IPS DF 6.9 (cell line): Measurements from ENCODE around the gene ZNF608.

Source experiments
- DNase-seq: peaks from one replicate; pipeline ENCODE4 v3.0.0-alpha.2; 2013; ENCODE audit warnings: low read depth, low spot score
- H3K27ac ChIP-seq: one replicate; pipeline ENCODE4 v1.5.1; 2013; ENCODE audit warnings: low read length, control low read depth
- H3K27me3 ChIP-seq: 2 replicates; pipeline ENCODE4 v1.6.1; 2013; ENCODE audit warnings: mild to moderate bottlenecking, low read length; ENCODE audit not compliant: control insufficient read depth, insufficient read depth
- H3K36me3 ChIP-seq: 2 replicates; pipeline ENCODE4 v1.6.1; 2013; ENCODE audit warnings: low read length; ENCODE audit not compliant: control insufficient read depth, insufficient read depth
- H3K4me1 ChIP-seq: 2 replicates; pipeline ENCODE4 v1.6.1; 2013; ENCODE audit warnings: low read length; ENCODE audit not compliant: control insufficient read depth, insufficient read depth
- H3K4me3 ChIP-seq: 2 replicates; pipeline ENCODE4 v1.5.1; 2013; ENCODE audit warnings: mild to moderate bottlenecking, low read length
- H3K9me3 ChIP-seq: 2 replicates; pipeline ENCODE4 v1.6.1; 2013; ENCODE audit warnings: low read length, inconsistent platforms; ENCODE audit not compliant: control insufficient read depth, insufficient read depth
- WGBS: extraction: QIAGEN DNeasy Blood & Tissue Kit; methylation state at CpG from one replicate; pipeline ENCODE4 v1.1.7; 2013; ENCODE audit warnings: mixed read lengths, missing lambda C conversion rate; ENCODE audit not compliant: insufficient read length, insufficient coverage; 5-methylcytosine and 5-hydroxymethylcytosine counted together

Gene ZNF608

DNA sequence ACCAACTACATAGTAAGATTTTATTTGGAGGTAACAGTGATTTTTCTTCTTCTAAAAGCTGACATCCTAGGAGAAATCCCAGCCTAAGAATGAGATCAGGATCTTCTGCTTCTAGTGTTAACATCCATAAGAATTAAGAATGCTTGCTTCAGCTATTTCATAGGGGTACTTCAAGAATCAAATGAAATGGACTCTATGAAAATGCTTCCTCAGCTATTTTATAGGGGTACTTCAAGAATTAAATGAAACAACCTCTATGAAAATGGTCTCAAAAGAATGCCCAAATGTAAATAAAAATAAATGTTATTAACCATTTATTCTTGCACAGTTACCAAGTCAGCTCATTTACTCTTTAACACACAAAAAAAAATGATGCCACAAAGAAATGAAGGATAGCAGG lies 31.5 kb downstream of the ZNF608 start:
- DNase-seq: no peak
- Histone ChIP-seq H3K27ac (no peak overlapping the region), H3K36me3 (no peaks in the 10 kb centered on the region), H3K4me3 (no peak overlapping the region), H3K27me3 (no peaks in the 10 kb centered on the region), H3K9me3 (no peaks in the 10 kb centered on the region; the same call in 1 of the 2 replicates), H3K4me1 (no peaks in the 10 kb centered on the region)

DNA sequence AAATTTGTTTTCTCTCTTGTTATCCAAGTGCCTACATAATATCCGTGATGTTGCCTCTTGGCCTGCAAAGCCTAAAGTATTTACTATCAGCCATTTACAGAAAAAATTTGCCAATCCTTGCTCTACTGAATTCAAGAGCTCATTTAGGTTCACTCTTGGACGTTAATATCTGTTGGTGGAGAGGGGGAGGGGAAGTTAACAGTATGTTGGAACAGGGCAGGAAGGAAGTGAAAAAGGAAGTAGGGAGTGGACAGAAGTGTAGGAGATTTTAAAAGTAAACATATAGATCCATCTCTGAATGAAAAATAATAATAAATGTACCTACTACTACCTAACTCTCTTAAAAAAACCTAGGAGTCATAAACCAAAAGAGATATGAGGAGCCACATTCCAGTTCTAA lies 32.8 kb downstream of the ZNF608 start:
- Histone ChIP-seq H3K4me3 (no peak overlapping the region), H3K9me3 (no peaks in the 10 kb centered on the region), H3K4me1 (peaks cover under 1% of the 10 kb centered on the region; the same call in 1 of the 2 replicates), H3K27me3 (no peaks in the 10 kb centered on the region), H3K27ac (no peak overlapping the region), H3K36me3 (no peaks in the 10 kb centered on the region)
- DNase-seq: no peak
- no CpG with 5 or more reads among the region's 2 CpGs for WGBS

DNA sequence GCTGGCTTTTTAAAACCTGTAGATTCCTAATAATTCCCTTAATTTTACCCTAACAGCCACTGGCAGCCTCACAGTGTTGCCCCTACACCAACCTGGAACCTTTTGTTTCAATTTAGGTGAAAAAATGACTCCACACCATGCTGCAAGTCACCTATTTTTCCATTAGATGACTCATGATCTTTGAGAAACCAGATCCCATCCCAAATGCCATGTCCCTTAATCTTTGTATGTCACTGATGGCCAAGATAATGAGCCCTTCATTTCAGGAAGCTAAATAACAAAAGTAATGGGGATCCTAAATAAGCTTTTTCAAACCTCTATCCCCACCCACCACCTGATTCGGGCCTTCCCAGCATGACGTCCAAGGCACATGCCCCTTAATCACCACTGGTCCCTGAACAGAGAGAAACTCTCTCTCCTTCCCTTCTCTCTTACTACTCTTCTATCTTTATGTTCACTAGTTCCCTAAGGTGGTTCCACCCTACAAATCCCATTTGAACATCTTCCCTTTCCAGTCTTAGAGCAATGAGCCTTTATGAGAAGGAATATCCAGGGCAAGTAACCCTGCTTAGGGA lies 33.6 kb downstream of the ZNF608 start:
- no peaks in the 10 kb centered on the region for H3K9me3 ChIP-seq
- H3K36me3 ChIP-seq: no peaks in the 10 kb centered on the region
- no peak overlapping the region for H3K4me3 ChIP-seq
- H3K27me3 ChIP-seq: no peaks in the 10 kb centered on the region
- DNase-seq: no peak
- H3K4me1 ChIP-seq: peaks cover 2% of the 10 kb centered on the region; the same call in 1 of the 2 replicates
- no CpG with 5 or more reads among the region's 2 CpGs for WGBS
- H3K27ac ChIP-seq: no peak overlapping the region

GRCh38 chr5:124708086-124708485 lies 38.4 kb downstream of the ZNF608 start:
- no peak overlapping the region for H3K4me3 ChIP-seq

GRCh38 chr5:124707520-124707919 lies 38.9 kb downstream of the ZNF608 start:
- no peak for DNase-seq
- H3K9me3 ChIP-seq: no peaks in the 10 kb centered on the region
- no peak overlapping the region for H3K4me3 ChIP-seq
- H3K27me3 ChIP-seq: no peaks in the 10 kb centered on the region
- WGBS: no CpG with 5 or more reads among the region's 6 CpGs
- H3K4me1 ChIP-seq: peaks cover 9% of the 10 kb centered on the region
- no peaks in the 10 kb centered on the region for H3K36me3 ChIP-seq
- H3K27ac ChIP-seq: no peak overlapping the region

More at GRCh38 chr5:124708086-124708485, 38.4 kb downstream of the ZNF608 start:
- DNase-seq: no peak
- Histone ChIP-seq H3K27me3 (no peaks in the 10 kb centered on the region), H3K36me3 (no peaks in the 10 kb centered on the region), H3K27ac (no peak overlapping the region), H3K4me1 (peaks cover 9% of the 10 kb centered on the region), H3K9me3 (no peaks in the 10 kb centered on the region)
- no CpG with 5 or more reads among the region's 3 CpGs for WGBS

- no CpG with 5 or more reads among the region's 13 CpGs for WGBS
- Histone ChIP-seq H3K27ac (no peak overlapping the region), H3K4me3 (no peak overlapping the region), H3K9me3 (no peaks in the 10 kb centered on the region), H3K27me3 (no peaks in the 10 kb centered on the region), H3K36me3 (no peaks in the 10 kb centered on the region), H3K4me1 (peaks cover 10% of the 10 kb centered on the region)
- no peak for DNase-seq
Observed at GRCh38 chr5:124706729-124707361, 39.6 kb downstream of the ZNF608 start.

GRCh38 chr5:124706051-124706450 lies 40.4 kb downstream of the ZNF608 start:
- no CpG with 5 or more reads among the region's 4 CpGs for WGBS
- H3K9me3 ChIP-seq: no peaks in the 10 kb centered on the region
- H3K4me3 ChIP-seq: no peak overlapping the region
- DNase-seq: no peak
- H3K27me3 ChIP-seq: no peaks in the 10 kb centered on the region
- no peak overlapping the region for H3K27ac ChIP-seq
- no peaks in the 10 kb centered on the region for H3K36me3 ChIP-seq
- peaks cover 12% of the 10 kb centered on the region for H3K4me1 ChIP-seq

- Histone ChIP-seq H3K27me3 (no peaks in the 10 kb centered on the region), H3K4me1 (peaks cover 13% of the 10 kb centered on the region), H3K9me3 (no peaks in the 10 kb centered on the region), H3K4me3 (no peak overlapping the region), H3K27ac (no peak overlapping the region), H3K36me3 (no peaks in the 10 kb centered on the region)
- no peak for DNase-seq
- no CpG with 5 or more reads among the region's 2 CpGs for WGBS
Observed at GRCh38 chr5:124705577-124705976, 40.9 kb downstream of the ZNF608 start.

DNA sequence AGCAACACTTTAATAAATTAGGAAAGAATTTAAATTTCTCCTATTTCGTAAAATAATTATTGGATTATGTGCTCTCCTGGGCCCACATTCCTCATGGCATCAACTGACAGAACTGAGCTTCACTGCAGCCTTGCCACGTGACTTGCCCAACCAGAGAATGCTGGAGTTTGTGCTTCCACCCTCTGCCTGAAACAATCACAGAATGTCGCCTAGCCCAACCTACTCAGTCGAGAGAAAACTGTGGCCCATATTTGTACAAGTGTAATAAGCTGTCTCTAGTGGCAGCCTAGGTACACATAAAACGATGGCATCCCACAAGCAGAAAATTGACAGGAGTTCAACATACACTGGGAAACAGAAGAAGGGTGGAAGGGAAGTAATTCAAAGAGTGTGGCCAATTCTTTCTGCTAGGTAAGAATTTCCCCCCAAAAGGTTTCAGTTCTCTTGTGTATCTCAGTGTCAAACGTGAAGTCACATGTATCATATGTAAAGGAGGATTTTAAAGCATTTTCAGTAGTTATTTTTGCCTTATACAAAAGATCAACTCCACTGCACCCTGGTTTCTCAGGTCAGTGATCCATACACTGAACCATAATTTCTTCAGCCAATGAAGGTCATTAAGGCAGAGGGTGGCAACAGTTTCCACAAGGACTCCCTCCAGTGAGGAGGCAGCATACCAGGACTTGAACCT lies 41.7 kb downstream of the ZNF608 start:
- H3K4me3 ChIP-seq: no peak overlapping the region
- DNase-seq: no peak

DNA sequence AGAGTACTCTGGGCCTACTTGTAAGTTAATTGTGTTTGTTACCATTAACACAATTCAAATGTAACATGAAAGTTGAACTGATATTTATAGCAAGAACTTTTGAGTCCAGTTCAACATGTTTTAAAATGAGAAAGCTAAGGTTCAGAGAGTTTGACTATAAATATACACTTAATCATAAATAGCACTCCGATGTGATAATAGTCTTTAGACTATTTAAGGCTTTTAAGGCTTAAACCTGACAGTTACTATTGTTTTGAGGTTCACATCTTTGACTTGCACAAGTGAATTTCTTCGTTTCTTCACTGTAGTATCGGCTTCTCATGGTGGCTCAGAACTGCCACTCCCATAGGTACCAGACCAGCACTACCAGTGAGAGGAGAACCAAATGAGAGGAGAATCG lies 42.4 kb downstream of the ZNF608 start:
- DNase-seq: no peak

More for the DNA sequence above, 41.7 kb downstream of the ZNF608 start:
- Histone ChIP-seq H3K27me3 (no peaks in the 10 kb centered on the region), H3K36me3 (no peaks in the 10 kb centered on the region), H3K9me3 (no peaks in the 10 kb centered on the region), H3K27ac (no peak overlapping the region), H3K4me1 (peaks cover 13% of the 10 kb centered on the region)
- WGBS: no CpG with 5 or more reads among the region's 6 CpGs

More for the DNA sequence above, 42.4 kb downstream of the ZNF608 start:
- WGBS: no CpG with 5 or more reads among the region's 4 CpGs
- no peak overlapping the region for H3K4me3 ChIP-seq
- no peaks in the 10 kb centered on the region for H3K27me3 ChIP-seq
- peaks cover 13% of the 10 kb centered on the region for H3K4me1 ChIP-seq
- H3K36me3 ChIP-seq: no peaks in the 10 kb centered on the region
- no peak overlapping the region for H3K27ac ChIP-seq
- H3K9me3 ChIP-seq: no peaks in the 10 kb centered on the region
